ENCODE results near the gene CDH18. TPM values are rescaled to one million over a fixed set of nuclear protein-coding genes. Genes with fewer than 3 reads are reported as not detected.

CDH18 gene
- total RNA-seq (2014; rRNA removed; shearing (Covaris generic)) (not detected in 2 replicates), total RNA-seq (2022) (not detected in 2 replicates), Bru-seq, nascent RNA (percentile 0 among the genes with signal in this experiment), BruChase-seq, experiment 1, labeled RNA remaining after a 6-hour chase (percentile 0 among the genes with signal in this experiment), BruChase-seq, experiment 2, labeled RNA remaining after a 2-hour chase (not detected)
- long read RNA-seq: 0 reads

- ChIA-PET CTCF (ENCODE audit: unreplicated experiment) (no interaction called here), POLR2A (no interaction called here)
- Histone ChIP-seq H3K4me3 (ENCODE audit: low read depth, low read length, poor library complexity, severe bottlenecking) (no peak within 1 kb of the TSS), H3K27ac (ENCODE audit: low read depth, low read length, poor library complexity, severe bottlenecking) (no peak within 1 kb of the TSS), H3K79me2 (ENCODE audit: insufficient read depth, low read depth, low read length) (no peaks in the 10 kb centered on the region), H4K20me1 (ENCODE audit: insufficient read depth, low read length) (no peaks in the 10 kb centered on the region), H3K36me3 (ENCODE audit: insufficient read depth, low read length) (no peaks in the 10 kb centered on the region), H3K4me1 (ENCODE audit: insufficient read depth, low read length, poor library complexity, severe bottlenecking) (no peaks in the 10 kb centered on the region), H3K9me2 (ENCODE audit: insufficient read depth, low read length) (no peaks in the 10 kb centered on the region), H3K4me2 (ENCODE audit: low read length) (no peak within 1 kb of the TSS), H2AFZ (ENCODE audit: low read length) (no peak within 1 kb of the TSS), H3K9me3 (ENCODE audit: low read length) (no peaks in the 10 kb centered on the region)
- intact Hi-C loops (cut with micrococcal nuclease; ENCODE audit: unreplicated experiment): no loop called here
- BruUV-seq (replicated peaks): no TSS peak
- no peak for TF ChIP-seq EZH2phosphoT487 (IDR thresholded peaks at IDR 0.05; ENCODE audit: borderline replicate concordance, low read depth, low read length)
- TF ChIP-seq CTCF (conservative IDR thresholded peaks at IDR 0.05; ENCODE audit: low read length): no peak
- no peak for DNase-seq (ENCODE audit: low spot score)
Observed at GRCh38 chr5:19987612-19988361, at the start of gene CDH18. TSS of gene CDH18 (minus strand) at chr5:19988200. CDS start at chr5:19838986, 149,214 bp downstream.

GRCh38 chr5:20034717-20035116, 46.7 kb upstream of the CDH18 start:
- no peak for DNase-seq (ENCODE audit: low spot score)
- H2AFZ ChIP-seq (ENCODE audit: low read length): no peak overlapping the region
- no peaks in the 10 kb centered on the region for H3K9me2 ChIP-seq (ENCODE audit: insufficient read depth, low read length)
- no peaks in the 10 kb centered on the region for H4K20me1 ChIP-seq (ENCODE audit: insufficient read depth, low read length)
- intact Hi-C loops (cut with micrococcal nuclease; ENCODE audit: unreplicated experiment): no loop called here
- POLR2A ChIA-PET: no interaction called here
- no peaks in the 10 kb centered on the region for H3K4me1 ChIP-seq (ENCODE audit: insufficient read depth, low read length, poor library complexity, severe bottlenecking)
- no peak for TF ChIP-seq CTCF (conservative IDR thresholded peaks at IDR 0.05; ENCODE audit: low read length)
- TF ChIP-seq EZH2phosphoT487 (IDR thresholded peaks at IDR 0.05; ENCODE audit: borderline replicate concordance, low read depth, low read length): no peak
- H3K4me3 ChIP-seq (ENCODE audit: low read depth, low read length, poor library complexity, severe bottlenecking): no peak overlapping the region
- no peak overlapping the region for H3K4me2 ChIP-seq (ENCODE audit: low read length)
- H3K9me3 ChIP-seq (ENCODE audit: low read length): no peaks in the 10 kb centered on the region
- no peak overlapping the region for H3K27ac ChIP-seq (ENCODE audit: low read depth, low read length, poor library complexity, severe bottlenecking)
- CTCF ChIA-PET (ENCODE audit: unreplicated experiment): no interaction called here
- H3K36me3 ChIP-seq (ENCODE audit: insufficient read depth, low read length): no peaks in the 10 kb centered on the region
- no TSS peak for BruUV-seq (replicated peaks)
- H3K79me2 ChIP-seq (ENCODE audit: insufficient read depth, low read depth, low read length): no peaks in the 10 kb centered on the region

- BruUV-seq (replicated peaks): no TSS peak
- CTCF ChIA-PET (ENCODE audit: unreplicated experiment): no interaction called here
- intact Hi-C loops (cut with micrococcal nuclease; ENCODE audit: unreplicated experiment): no loop called here
Observed at GRCh38 chr5:20033881-20034280, 45.9 kb upstream of the CDH18 start.

More at GRCh38 chr5:20033881-20034280, 45.9 kb upstream of the CDH18 start:
- H4K20me1 ChIP-seq (ENCODE audit: insufficient read depth, low read length): no peaks in the 10 kb centered on the region
- no peaks in the 10 kb centered on the region for H3K36me3 ChIP-seq (ENCODE audit: insufficient read depth, low read length)
- no peaks in the 10 kb centered on the region for H3K79me2 ChIP-seq (ENCODE audit: insufficient read depth, low read depth, low read length)
- no peaks in the 10 kb centered on the region for H3K4me1 ChIP-seq (ENCODE audit: insufficient read depth, low read length, poor library complexity, severe bottlenecking)
- no peak overlapping the region for H3K4me2 ChIP-seq (ENCODE audit: low read length)
- no peak overlapping the region for H2AFZ ChIP-seq (ENCODE audit: low read length)
- TF ChIP-seq EZH2phosphoT487 (IDR thresholded peaks at IDR 0.05; ENCODE audit: borderline replicate concordance, low read depth, low read length) (no peak), CTCF (conservative IDR thresholded peaks at IDR 0.05; ENCODE audit: low read length) (no peak)
- POLR2A ChIA-PET: interaction anchor here (0.6 kb wide), 1 partner anchor 1529 kb away, joined by 3 read pairs; no protein-coding TSS in a partner anchor
- DNase-seq (ENCODE audit: low spot score): no peak
- H3K4me3 ChIP-seq (ENCODE audit: low read depth, low read length, poor library complexity, severe bottlenecking): no peak overlapping the region
- no peaks in the 10 kb centered on the region for H3K9me3 ChIP-seq (ENCODE audit: low read length)
- H3K9me2 ChIP-seq (ENCODE audit: insufficient read depth, low read length): no peaks in the 10 kb centered on the region
- H3K27ac ChIP-seq (ENCODE audit: low read depth, low read length, poor library complexity, severe bottlenecking): no peak overlapping the region
